GM23338 (cell line): ENCODE results near the gene DIPK1A. TPM values are rescaled to one million over a fixed set of nuclear protein-coding genes. Genes with fewer than 3 reads are reported as not detected.

Experiments used
- ATAC-seq: fragments of 200-7000 bp; cut with Tn5 transposase; 3 replicates; pipeline ENCODE4 v1.9.1; 2020
- DNase-seq: peaks from one replicate; pipeline ENCODE4 v3.0.0-alpha.2; 2015; ENCODE audit warnings: low spot score
- H2AFZ ChIP-seq: fragments of 200-600 bp; sonication (generic); 2 replicates; pipeline ENCODE4 v1.8.0; 2016; ENCODE audit warnings: antibody characterized with exemption, mild to moderate bottlenecking, moderate library complexity
- H3F3A ChIP-seq: fragments of 200-600 bp; sonication (generic); replicated peaks from 2 replicates; pipeline ENCODE4 v1.8.0; 2017; ENCODE audit warnings: antibody characterized with exemption, mixed run types, low read depth
- H3K27ac ChIP-seq: fragments of 200-600 bp; sonication (generic); 2 replicates; pipeline ENCODE4 v1.6.1; 2016; ENCODE audit warnings: low read depth
- H3K27me3 ChIP-seq: fragments of 200-600 bp; sonication (generic); 2 replicates; pipeline ENCODE4 v1.8.0; 2016; ENCODE audit warnings: mild to moderate bottlenecking, mixed run types, moderate library complexity; ENCODE audit not compliant: insufficient read depth
- H3K36me3 ChIP-seq: fragments of 200-600 bp; sonication (generic); 2 replicates; pipeline ENCODE4 v1.8.0; 2016; ENCODE audit warnings: mild to moderate bottlenecking; ENCODE audit not compliant: insufficient read depth
- H3K4me1 ChIP-seq: fragments of 200-600 bp; sonication (generic); 2 replicates; pipeline ENCODE4 v1.8.0; 2016; ENCODE audit warnings: mild to moderate bottlenecking, moderate library complexity; ENCODE audit not compliant: insufficient read depth
- H3K4me2 ChIP-seq: fragments of 200-600 bp; sonication (generic); 2 replicates; pipeline ENCODE4 v1.7.1; 2017; ENCODE audit warnings: mixed run types
- H3K4me3 ChIP-seq: fragments of 200-600 bp; sonication (generic); 2 replicates; pipeline ENCODE4 v1.6.1; 2016; ENCODE audit warnings: mixed run types
- H3K79me2 ChIP-seq: fragments of 200-600 bp; sonication (generic); replicated peaks from 2 replicates; pipeline ENCODE4 v1.8.0; 2017; ENCODE audit warnings: mild to moderate bottlenecking; ENCODE audit not compliant: insufficient read depth
- H3K9me2 ChIP-seq: fragments of 200-600 bp; sonication (generic); 2 replicates; pipeline ENCODE4 v1.8.0; 2017; ENCODE audit not compliant: insufficient read depth
- H4K20me1 ChIP-seq: fragments of 200-600 bp; sonication (generic); replicated peaks from 2 replicates; pipeline ENCODE4 v1.8.0; 2017; ENCODE audit warnings: mild to moderate bottlenecking; ENCODE audit not compliant: insufficient read depth
- H3K27ac Mint-ChIP-seq: 2 replicates; pipeline ENCODE4 v1.8.0; 2020; ENCODE audit warnings: inconsistent platforms, mild to moderate bottlenecking, moderate library complexity, mixed read lengths
- H3K27me3 Mint-ChIP-seq: 3 replicates; pipeline ENCODE4 v1.8.0; 2022; ENCODE audit warnings: low read depth, mild to moderate bottlenecking, moderate library complexity, mixed read lengths, inconsistent platforms; ENCODE audit not compliant: insufficient read depth, poor library complexity
- H3K36me3 Mint-ChIP-seq: 3 replicates; pipeline ENCODE4 v1.8.0; 2021; ENCODE audit warnings: low read depth, mild to moderate bottlenecking, inconsistent platforms, moderate library complexity, mixed read lengths
- H3K4me1 Mint-ChIP-seq: 3 replicates; pipeline ENCODE4 v1.8.0; 2020; ENCODE audit warnings: mild to moderate bottlenecking, inconsistent platforms, mixed read lengths
- H3K4me3 Mint-ChIP-seq: 3 replicates; pipeline ENCODE4 v1.8.0; 2021; ENCODE audit warnings: moderate library complexity, mild to moderate bottlenecking, inconsistent platforms, mixed read lengths
- H3K9me3 Mint-ChIP-seq: 3 replicates; pipeline ENCODE4 v1.8.0; 2020; ENCODE audit warnings: moderate library complexity, mild to moderate bottlenecking, inconsistent platforms, mixed read lengths
- CREB1 ChIP-seq: fragments of 250-450 bp; sonication (Bioruptor Pico); IDR thresholded peaks from 2 replicates; pipeline ENCODE4 v1.5.0; 2020; ENCODE audit warnings: low read depth, mild to moderate bottlenecking, moderate library complexity
- CTCF ChIP-seq, 2 experiments: fragments of 200-600 bp in 1 of 2; sonication (generic) in 1 of 2; conservative IDR thresholded peaks; 2 replicates each; pipeline versions ENCODE4 v1.5.1 to v1.6.1; 2016 to 2017; ENCODE audit warnings: antibody characterized with exemption in 2 of 2, low read depth in 2 of 2, mild to moderate bottlenecking in 2 of 2, moderate library complexity in 1 of 2
- ETS1 ChIP-seq: IDR thresholded peaks from 2 replicates; pipeline ENCODE4 v1.6.1; 2016; ENCODE audit warnings: antibody characterized with exemption
- EZH2 ChIP-seq: fragments of 200-600 bp; sonication (generic); IDR thresholded peaks from one replicate; pipeline ENCODE4 v1.8.0; 2017; ENCODE audit warnings: antibody characterized with exemption, mild to moderate bottlenecking, low read depth; ENCODE audit not compliant: unreplicated experiment
- EZH2phosphoT487 ChIP-seq: fragments of 200-600 bp; sonication (generic); IDR thresholded peaks from one replicate; pipeline ENCODE4 v1.8.1; 2018; ENCODE audit warnings: antibody characterized with exemption; ENCODE audit not compliant: unreplicated experiment
- JUNB ChIP-seq: IDR thresholded peaks from one replicate; pipeline ENCODE4 v1.6.1; 2016; ENCODE audit warnings: antibody characterized with exemption; ENCODE audit not compliant: unreplicated experiment
- NANOG ChIP-seq: IDR thresholded peaks from 2 replicates; pipeline ENCODE4 v1.6.1; 2016; ENCODE audit warnings: antibody characterized with exemption, borderline replicate concordance
- POLR2AphosphoS5 ChIP-seq: IDR thresholded peaks from 2 replicates; pipeline ENCODE4 v1.6.1; 2016; ENCODE audit warnings: antibody characterized with exemption, low read depth
- REST ChIP-seq: IDR thresholded peaks from one replicate; pipeline ENCODE4 v1.6.1; 2018; ENCODE audit warnings: antibody characterized with exemption; ENCODE audit not compliant: unreplicated experiment
- STAT1 ChIP-seq: IDR thresholded peaks from one replicate; pipeline ENCODE4 v1.6.1; 2016; ENCODE audit warnings: antibody characterized with exemption; ENCODE audit not compliant: unreplicated experiment
- ZNF114 ChIP-seq: fragments of 250-450 bp; sonication (Bioruptor Pico); IDR thresholded peaks from 2 replicates; pipeline ENCODE4 v1.5.0; 2020; ENCODE audit warnings: mild to moderate bottlenecking, moderate library complexity
- ZNF331 ChIP-seq: fragments of 250-450 bp; sonication (Bioruptor Pico); IDR thresholded peaks from 2 replicates; pipeline ENCODE4 v1.5.0; 2020; ENCODE audit warnings: low read depth, mild to moderate bottlenecking, moderate library complexity
- ZNF462 ChIP-seq: fragments of 250-450 bp; sonication (Bioruptor Pico); IDR thresholded peaks from 2 replicates; pipeline ENCODE4 v1.5.0; 2020; ENCODE audit warnings: mild to moderate bottlenecking, moderate library complexity
- polyA plus RNA-seq: library from polyadenylated mRNA; unstranded; fragments of >200 nt; fragmentation: Nextera tagmentation; extraction: Ambion mirVana; gene quantifications from 2 replicates; pipeline ENCODE4 v1.2.1, GENCODE V29; 2016
- total RNA-seq: library from RNA; depleted of rRNA; stranded (reverse); fragments of >200 nt; shearing (Covaris generic); gene quantifications from 2 replicates; pipeline ENCODE4 v1.2.3, GENCODE V29; 2014

DIPK1A gene
- total and polyA plus RNA-seq, 2 experiments from 2014 or later = 4.8 to 6.1 TPM

- ATAC-seq = no peak
- H3K9me2 ChIP-seq = peaks cover 5% of the 10 kb centered on the region
- H3K27me3 ChIP-seq = no peaks in the 10 kb centered on the region
- H3K27ac Mint-ChIP-seq = no peak overlapping the region
- peaks cover 23% of the 10 kb centered on the region for H3K9me3 Mint-ChIP-seq
- no peak for DNase-seq
- TF ChIP-seq REST = no peak
- TF ChIP-seq EZH2 = no peak
- no peak for TF ChIP-seq ZNF462 (CRISPR knock-in tag)
- TF ChIP-seq POLR2AphosphoS5 = no peak
- no peak for TF ChIP-seq JUNB
- TF ChIP-seq ZNF331 (CRISPR knock-in tag) = no peak
- no peak for TF ChIP-seq ZNF114 (CRISPR knock-in tag)
- TF ChIP-seq CREB1 (CRISPR knock-in tag) = no peak
- TF ChIP-seq ETS1 = no peak
- no peak for TF ChIP-seq CTCF (conservative IDR thresholded peaks at IDR 0.05; ENCODE audit: low read depth in 2 of 2)
- TF ChIP-seq NANOG = no peak
- no peak for TF ChIP-seq STAT1
- no peak for TF ChIP-seq EZH2phosphoT487
- no peaks in the 10 kb centered on the region for H3K27me3 Mint-ChIP-seq
- peaks cover 6% of the 10 kb centered on the region for H3K36me3 ChIP-seq
- H3K36me3 Mint-ChIP-seq = peaks cover 14% of the 10 kb centered on the region; the same call in 2 of the 3 replicates
- no peak overlapping the region for H2AFZ ChIP-seq
- no peak overlapping the region for H3K4me3 Mint-ChIP-seq
- no peaks in the 10 kb centered on the region for H3F3A ChIP-seq
- H4K20me1 ChIP-seq = no peaks in the 10 kb centered on the region
- H3K4me3 ChIP-seq = no peak overlapping the region
- H3K4me2 ChIP-seq = no peak overlapping the region
- H3K79me2 ChIP-seq = no peaks in the 10 kb centered on the region
- no peaks in the 10 kb centered on the region for H3K4me1 Mint-ChIP-seq
- H3K27ac ChIP-seq = no peak overlapping the region
- H3K4me1 ChIP-seq = no peaks in the 10 kb centered on the region
Observed at GRCh38 chr1:92887465-92887864, 73.8 kb downstream of the DIPK1A start.
